DND-41 (cell line): ENCODE measurements around the gene ANAPC10.

Source experiments
- CTCF ChIP-seq: IDR thresholded peaks from 2 replicates; pipeline ENCODE4 v1.5.1; 2012; ENCODE audit warnings: borderline replicate concordance, low read length, moderate library complexity, mild to moderate bottlenecking; ENCODE audit not compliant: poor library complexity, severe bottlenecking; ENCODE audit errors: extremely low read depth
- EZH2 ChIP-seq: IDR thresholded peaks from 3 replicates; pipeline ENCODE4 v1.6.1; 2012; ENCODE audit warnings: borderline replicate concordance, low read depth, mild to moderate bottlenecking, moderate library complexity, low read length, inconsistent platforms; ENCODE audit not compliant: severe bottlenecking

- no peak for TF ChIP-seq CTCF
- no peak for TF ChIP-seq EZH2
Measured at GRCh38 chr4:145102619-145103018, 4.6 kb upstream of the ANAPC10 start.
